Thyroid gland (tissue), 4 donors: ENCODE results near the gene LYPD6B. TPM values are rescaled to one million over a fixed set of nuclear protein-coding genes. Genes with fewer than 3 reads are reported as not detected.

Experiments
- DNase-seq, 2 donors: peaks; one replicate each; pipeline ENCODE4 v3.0.0-alpha.2; 2019
- H3K27ac ChIP-seq, 3 donors: fragments of 200-600 bp; sonication (generic); 1 replicate in 2 of 3; 2 replicates in 1 of 3; pipeline ENCODE4 v1.5.1; 2016 to 2019; ENCODE audit warnings: mild to moderate bottlenecking in 1 of 3, moderate library complexity in 1 of 3
- H3K27me3 ChIP-seq: fragments of 200-600 bp; sonication (generic); one replicate; pipeline ENCODE4 v1.5.1; 2019
- H3K36me3 ChIP-seq, 2 donors: fragments of 200-600 bp; sonication (generic); one replicate each; pipeline ENCODE4 v1.5.1; 2016 to 2019
- H3K4me1 ChIP-seq, 2 donors: fragments of 200-600 bp; sonication (generic); one replicate each; pipeline ENCODE4 v1.5.1; 2017 to 2019
- H3K4me3 ChIP-seq, 3 donors: fragments of 200-600 bp; sonication (generic); replicated peaks in 1 of 3; 1 replicate in 2 of 3; 2 replicates in 1 of 3; pipeline ENCODE4 v1.5.1; 2016; ENCODE audit warnings: mild to moderate bottlenecking in 1 of 3
- H3K9me3 ChIP-seq: fragments of 200-600 bp; sonication (generic); one replicate; pipeline ENCODE4 v1.5.1; 2017
- POLR2A ChIP-seq, 2 donors: fragments of 450-650 bp; IDR thresholded peaks; one replicate each; pipeline ENCODE4 v1.6.1; 2017; ENCODE audit warnings: antibody characterized with exemption in 2 of 2, mild to moderate bottlenecking in 2 of 2, moderate library complexity in 1 of 2
- WGBS, 2 donors: methylation state at CpG; one replicate each; pipeline ENCODE4 v1.1.5; 2017; 5-methylcytosine and 5-hydroxymethylcytosine counted together
- intact Hi-C: fragments of 100-400 bp; cut with DNase I; formaldehyde crosslinking; loops from one replicate; pipeline ENCODE4 v1.15.1; 2023
- total RNA-seq, 4 donors: library from RNA; depleted of rRNA; stranded (reverse); fragments of >200 nt; gene quantifications; one replicate each; pipeline ENCODE4 v1.2.3, GENCODE V29; 2016
- TF ChIP-seq, protein P1 (sequence below), 6 experiments: fragments of 200-600 bp in 3 of 6; fragments of 450-650 bp in 3 of 6; sonication (generic) in 3 of 6; IDR thresholded peaks; one replicate each; pipeline ENCODE4 v1.5.1; 2016 to 2019; ENCODE audit warnings: antibody characterized with exemption in 6 of 6, mild to moderate bottlenecking in 2 of 6, inconsistent platforms in 1 of 6, moderate library complexity in 1 of 6

LYPD6B gene
- total RNA-seq, 4 donors from 2014 or later, result 0.40 TPM; not detected in 3

DNA sequence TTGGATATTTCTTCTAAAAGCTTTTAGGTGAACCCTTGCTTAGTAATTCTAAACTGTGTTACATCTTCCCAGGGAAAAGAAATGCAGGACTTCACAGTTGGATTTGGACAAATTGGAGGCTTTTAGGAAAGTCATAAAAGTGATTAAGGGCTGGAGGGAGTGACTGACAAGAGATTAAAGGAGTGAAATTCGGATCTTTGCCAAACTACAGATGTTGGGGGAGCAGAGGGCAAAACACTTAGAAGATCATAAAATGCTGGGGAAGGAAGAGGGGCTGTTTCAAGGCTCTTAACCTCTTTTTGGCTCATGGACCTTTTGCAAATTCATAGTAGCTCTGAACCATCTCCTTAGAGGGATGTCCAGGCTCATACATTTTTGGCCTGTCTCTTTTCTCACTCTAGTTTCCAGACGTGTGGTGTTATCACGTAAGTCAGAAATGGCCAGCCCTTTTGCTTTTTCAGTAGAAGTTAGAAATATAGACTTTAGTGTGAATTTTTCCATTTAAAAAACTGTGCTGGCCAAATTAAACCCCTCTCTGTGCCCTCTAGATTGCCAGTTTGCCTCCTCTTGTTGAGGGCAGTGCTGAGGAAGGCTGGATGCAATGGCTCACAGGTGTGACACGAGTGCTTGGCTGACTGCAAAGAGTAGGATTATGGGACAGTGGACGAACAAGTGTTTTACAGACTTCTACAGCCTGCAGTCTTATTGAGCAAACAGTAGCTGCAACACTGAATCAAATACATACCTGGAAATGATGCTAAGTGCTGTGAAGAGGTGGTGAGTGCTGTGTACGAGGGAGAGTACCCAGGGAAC is 109.9 kb downstream of the LYPD6B start:
- DNase-seq, result no peak
- Histone ChIP-seq H3K27ac (no peak overlapping the region), H3K4me3 (no peak overlapping the region), H3K9me3 (no peaks in the 10 kb centered on the region), H3K4me1 (no peaks in the 10 kb centered on the region), H3K27me3 (no peaks in the 10 kb centered on the region), H3K36me3 (no peaks in the 10 kb centered on the region)
- intact Hi-C loops, result no loop called here
- TF ChIP-seq POLR2A (IDR thresholded peaks at IDR 0.05), result no peak
- TF ChIP-seq, protein P1, sequence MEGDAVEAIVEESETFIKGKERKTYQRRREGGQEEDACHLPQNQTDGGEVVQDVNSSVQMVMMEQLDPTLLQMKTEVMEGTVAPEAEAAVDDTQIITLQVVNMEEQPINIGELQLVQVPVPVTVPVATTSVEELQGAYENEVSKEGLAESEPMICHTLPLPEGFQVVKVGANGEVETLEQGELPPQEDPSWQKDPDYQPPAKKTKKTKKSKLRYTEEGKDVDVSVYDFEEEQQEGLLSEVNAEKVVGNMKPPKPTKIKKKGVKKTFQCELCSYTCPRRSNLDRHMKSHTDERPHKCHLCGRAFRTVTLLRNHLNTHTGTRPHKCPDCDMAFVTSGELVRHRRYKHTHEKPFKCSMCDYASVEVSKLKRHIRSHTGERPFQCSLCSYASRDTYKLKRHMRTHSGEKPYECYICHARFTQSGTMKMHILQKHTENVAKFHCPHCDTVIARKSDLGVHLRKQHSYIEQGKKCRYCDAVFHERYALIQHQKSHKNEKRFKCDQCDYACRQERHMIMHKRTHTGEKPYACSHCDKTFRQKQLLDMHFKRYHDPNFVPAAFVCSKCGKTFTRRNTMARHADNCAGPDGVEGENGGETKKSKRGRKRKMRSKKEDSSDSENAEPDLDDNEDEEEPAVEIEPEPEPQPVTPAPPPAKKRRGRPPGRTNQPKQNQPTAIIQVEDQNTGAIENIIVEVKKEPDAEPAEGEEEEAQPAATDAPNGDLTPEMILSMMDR (IDR thresholded peaks at IDR 0.05), result no peak
- WGBS, 2 donors, result 48 to 54% methylated on average over 6 of the region's 6 CpGs

- Histone ChIP-seq H3K4me3 (no peak overlapping the region), H3K36me3 (no peaks in the 10 kb centered on the region), H3K9me3 (no peaks in the 10 kb centered on the region), H3K27me3 (no peaks in the 10 kb centered on the region), H3K4me1 (no peaks in the 10 kb centered on the region), H3K27ac (no peak overlapping the region)
- TF ChIP-seq, protein P1 (IDR thresholded peaks at IDR 0.05), result no peak
- no peak for TF ChIP-seq POLR2A (IDR thresholded peaks at IDR 0.05)
- WGBS, 2 donors, result 78 to 83% methylated on average over 4 of the region's 4 CpGs
- no peak for DNase-seq
- intact Hi-C loops, result no loop called here
Measured at GRCh38 chr2:149149007-149149297, 110.5 kb downstream of the LYPD6B start.

- Histone ChIP-seq H3K9me3 (no peaks in the 10 kb centered on the region), H3K36me3 (no peaks in the 10 kb centered on the region), H3K4me1 (no peaks in the 10 kb centered on the region), H3K27me3 (no peaks in the 10 kb centered on the region), H3K27ac (no peak overlapping the region), H3K4me3 (no peak overlapping the region)
- DNase-seq, result no peak
- TF ChIP-seq, protein P1 (IDR thresholded peaks at IDR 0.05), result no peak
- WGBS, 2 donors, result 58% methylated on average over 2 of the region's 2 CpGs
- intact Hi-C loops, result no loop called here
Measured at GRCh38 chr2:149152469-149152953, 114.0 kb downstream of the LYPD6B start.

DNA sequence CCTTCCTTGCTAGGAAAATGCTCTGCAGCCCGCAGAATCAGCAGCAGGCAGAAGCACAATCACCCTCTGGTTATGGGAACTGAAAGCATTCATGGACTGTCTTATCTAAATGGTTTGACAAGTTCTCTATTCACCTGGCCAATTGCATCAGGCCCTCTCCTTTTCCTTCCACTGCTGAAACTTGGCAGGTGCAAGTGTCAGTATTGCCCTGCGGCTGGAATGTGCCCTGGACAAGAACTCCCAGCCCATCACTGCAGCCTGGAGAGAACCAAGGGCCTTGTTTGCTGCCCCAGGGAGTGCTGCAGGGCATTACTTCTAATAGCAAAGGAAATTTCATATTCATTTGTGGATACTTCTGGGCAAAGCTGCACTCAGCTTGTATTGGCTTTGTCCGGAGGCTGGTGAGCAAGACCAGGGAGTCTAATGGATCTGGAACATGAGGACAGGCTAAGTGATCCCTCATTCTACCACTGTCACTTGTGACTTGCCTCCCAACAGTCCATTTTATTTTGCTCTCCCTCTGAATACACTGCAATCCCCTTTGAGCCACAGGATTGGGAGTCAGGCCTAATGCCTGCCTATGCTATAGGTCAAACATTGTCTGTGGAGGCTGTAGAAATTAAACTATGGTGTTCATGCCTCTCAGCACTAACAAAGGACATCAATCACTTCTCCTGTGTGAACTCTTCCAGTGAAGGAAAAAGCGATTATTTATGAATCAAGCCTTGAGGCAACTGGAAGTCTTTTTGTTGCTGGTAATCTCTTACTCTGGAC is 116.9 kb downstream of the LYPD6B start:
- intact Hi-C loops, result no loop called here
- Histone ChIP-seq H3K36me3 (no peaks in the 10 kb centered on the region), H3K27me3 (no peaks in the 10 kb centered on the region), H3K9me3 (no peaks in the 10 kb centered on the region), H3K27ac (no peak overlapping the region), H3K4me1 (no peaks in the 10 kb centered on the region), H3K4me3 (no peak overlapping the region)
- no peak for DNase-seq
- TF ChIP-seq, protein P1 (IDR thresholded peaks at IDR 0.05), result no peak
- no peak for TF ChIP-seq POLR2A (IDR thresholded peaks at IDR 0.05)
- WGBS, 2 donors, result 77 to 92% methylated on average over 4 of the region's 4 CpGs

- H3K27ac ChIP-seq, result no peak overlapping the region
- no peak for DNase-seq
- 74 to 87% methylated on average over 2 of the region's 2 CpGs for WGBS, 2 donors
- TF ChIP-seq, protein P1 (IDR thresholded peaks at IDR 0.05), result no peak
- TF ChIP-seq POLR2A (IDR thresholded peaks at IDR 0.05), result no peak
- intact Hi-C loops, result no loop called here
- no peaks in the 10 kb centered on the region for H3K4me1 ChIP-seq
- no peak overlapping the region for H3K4me3 ChIP-seq
- H3K27me3 ChIP-seq, result no peaks in the 10 kb centered on the region
- no peaks in the 10 kb centered on the region for H3K36me3 ChIP-seq
- no peaks in the 10 kb centered on the region for H3K9me3 ChIP-seq
Measured at GRCh38 chr2:149155988-149156387, 117.5 kb downstream of the LYPD6B start.
